Inferior parietal cortex (tissue), 1 donor: ENCODE measurements around the gene WNT7A.
"Not testable (repeated sequence)": the region's sequence is repeated elsewhere in the genome, so short reads cannot be mapped to it uniquely, and the experiment has no call there.

Experiments
- DNase-seq: peaks from one replicate; pipeline ENCODE4 v3.0.0-alpha.2; 2016; ENCODE audit errors: extremely low spot score

The WNT7A gene

DNA sequence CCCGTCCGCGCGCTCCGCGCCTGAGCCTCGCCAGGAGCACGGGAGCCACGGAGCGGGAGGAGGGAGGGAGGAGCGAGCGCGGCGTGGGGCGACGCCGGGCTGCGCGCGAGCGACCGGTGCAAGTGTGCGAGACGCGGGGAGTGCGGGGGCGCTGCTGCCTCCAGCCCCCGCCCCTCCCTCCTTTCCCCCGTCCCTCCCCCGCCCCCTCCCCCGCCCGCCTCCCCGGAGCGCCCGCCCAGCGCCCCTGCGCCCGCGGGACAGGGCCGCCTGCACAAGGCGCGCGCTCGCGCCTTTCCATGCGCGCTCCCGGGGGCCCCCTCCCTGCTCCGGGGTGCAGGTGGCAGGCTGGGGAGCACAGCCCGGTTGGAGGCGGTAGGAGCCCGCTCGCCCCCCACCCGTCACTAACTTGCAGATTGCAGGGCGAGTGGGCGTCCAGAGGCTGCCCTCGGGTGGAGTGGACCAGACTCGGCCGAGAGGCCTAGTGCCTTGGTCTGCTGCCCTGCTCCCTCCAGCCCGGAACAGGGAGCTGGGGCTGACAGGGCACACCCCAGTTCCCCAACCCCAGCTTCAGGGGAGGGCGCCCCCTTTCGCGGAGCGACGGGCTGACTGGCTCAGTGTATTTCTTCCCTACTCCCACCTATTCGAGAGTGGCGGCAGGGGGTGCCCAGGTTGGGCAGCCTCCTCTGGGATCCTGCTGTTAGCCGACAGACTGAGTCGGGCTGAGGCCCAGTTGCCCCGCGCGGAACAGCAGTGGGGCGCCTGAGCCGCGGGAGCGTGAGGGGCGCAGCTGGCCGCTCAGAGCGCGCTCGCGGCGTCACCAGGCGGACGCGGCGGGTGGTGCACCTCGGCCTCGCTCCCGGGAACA, at the start of gene WNT7A:
TSS of gene WNT7A (minus strand) at position 126 of the 865 bp plus-strand sequence. CDS start 255 bp downstream, outside the sequence.
- no peak for DNase-seq

DNA sequence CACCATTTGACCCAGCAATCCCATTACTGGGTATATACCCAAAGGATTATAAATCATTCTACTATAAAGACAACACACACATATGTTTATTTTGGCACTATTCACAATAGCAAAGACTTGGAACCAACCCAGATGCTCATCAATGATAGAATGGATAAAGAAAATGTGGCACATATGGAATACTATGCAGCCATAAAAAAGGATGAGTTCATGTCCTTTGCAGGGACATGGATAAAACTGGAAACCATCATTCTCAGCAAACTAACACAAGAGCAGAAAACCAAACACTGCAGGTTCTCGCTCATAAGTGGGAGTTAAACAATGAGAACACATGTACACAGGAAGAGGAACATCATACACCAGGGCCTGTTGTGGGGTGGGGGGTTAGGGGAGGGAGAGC, 48.9 kb upstream of the WNT7A start:
- not testable (repeated sequence) for DNase-seq

GRCh38 chr3:13927295-13927694, 47.4 kb upstream of the WNT7A start:
- no peak for DNase-seq

DNA sequence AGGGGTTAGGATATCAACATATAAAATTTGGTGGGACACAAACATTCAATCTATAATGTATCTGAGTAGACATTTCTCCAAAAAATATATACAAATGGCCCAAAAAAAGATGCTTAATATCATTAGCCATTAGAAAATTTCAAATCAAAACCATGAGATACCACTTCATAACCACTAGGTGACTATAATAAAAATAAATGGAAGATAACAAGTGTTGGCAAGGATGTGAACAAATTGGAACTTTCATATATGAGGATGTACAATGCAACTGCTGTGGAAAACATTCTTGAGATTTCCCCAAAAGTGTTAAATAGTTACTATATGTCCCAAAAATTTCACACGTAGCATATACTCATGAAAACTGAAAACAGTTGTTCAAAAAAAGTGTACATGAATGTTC, 36.5 kb upstream of the WNT7A start:
- DNase-seq = no peak

GRCh38 chr3:13902648-13903238, 22.9 kb upstream of the WNT7A start:
- DNase-seq = no peak

DNA sequence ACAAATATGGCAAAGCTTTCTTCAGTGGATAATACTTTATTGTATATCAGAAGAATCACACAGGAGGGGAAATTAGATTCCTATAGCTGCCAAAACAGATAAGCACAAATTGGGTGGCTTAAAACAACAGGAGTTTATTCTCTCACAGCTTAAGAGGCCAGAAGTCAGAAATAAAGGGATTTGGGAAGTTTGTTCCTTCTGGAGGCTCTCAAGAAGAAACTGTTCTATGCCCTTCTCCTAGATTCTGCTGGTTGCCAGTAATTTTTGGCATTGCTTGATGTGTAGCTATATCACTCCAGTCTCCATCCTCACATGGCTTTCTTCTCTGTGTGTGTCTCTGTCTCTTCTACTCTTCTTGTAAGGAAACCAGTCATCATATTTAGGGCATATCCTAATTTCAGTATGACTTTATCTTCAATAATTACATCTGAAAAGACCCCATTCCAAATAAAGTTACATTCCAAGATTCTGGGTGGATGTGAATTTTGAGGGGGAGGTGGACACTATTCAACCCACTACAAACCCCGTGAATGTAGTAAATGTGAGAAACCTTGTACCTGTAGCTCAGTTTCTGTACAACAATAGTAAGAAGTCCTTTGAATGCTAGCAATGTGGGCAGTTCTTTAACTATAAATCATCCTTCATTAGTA, 22.2 kb upstream of the WNT7A start:
- DNase-seq = no peak

- no peak for DNase-seq
Observed at GRCh38 chr3:13898346-13898745, 18.5 kb upstream of the WNT7A start.

DNA sequence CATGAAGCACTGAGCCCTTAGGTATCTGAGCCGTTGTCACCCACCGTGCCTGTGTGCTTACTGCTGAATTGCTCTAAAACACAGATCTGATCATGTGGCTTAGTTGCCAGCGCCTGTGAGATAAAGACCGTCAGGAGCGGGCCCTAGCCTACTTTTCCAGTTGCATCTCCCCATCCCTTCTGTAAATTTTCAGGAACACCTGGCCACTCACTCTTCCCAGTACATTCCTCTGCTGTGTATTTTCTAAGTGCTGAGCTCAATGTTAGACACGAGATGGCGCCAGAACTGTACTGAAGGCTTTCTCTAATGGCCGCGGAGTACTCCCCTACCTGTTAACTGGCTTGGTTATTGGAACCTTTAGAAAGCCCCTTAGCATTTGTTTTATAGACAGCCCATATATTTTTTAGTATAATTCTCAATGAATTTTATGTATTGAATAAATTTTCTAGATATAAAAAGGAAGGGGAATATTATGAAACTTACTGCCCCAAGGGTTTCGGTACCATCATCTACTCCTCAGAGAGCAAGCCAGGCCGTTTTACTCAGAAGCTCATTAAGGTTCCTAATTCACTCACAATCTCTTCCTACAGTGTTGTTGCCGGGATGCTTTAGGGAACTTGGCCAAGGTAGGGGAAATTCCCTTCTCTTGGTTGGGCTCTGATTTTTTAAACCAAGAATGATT, 16.7 kb upstream of the WNT7A start:
- DNase-seq = peak; percentile 78

GRCh38 chr3:13895155-13896105, 15.6 kb upstream of the WNT7A start:
- peak; percentile 88 for DNase-seq

GRCh38 chr3:13894807-13895154, 14.9 kb upstream of the WNT7A start:
- DNase-seq = no peak

DNA sequence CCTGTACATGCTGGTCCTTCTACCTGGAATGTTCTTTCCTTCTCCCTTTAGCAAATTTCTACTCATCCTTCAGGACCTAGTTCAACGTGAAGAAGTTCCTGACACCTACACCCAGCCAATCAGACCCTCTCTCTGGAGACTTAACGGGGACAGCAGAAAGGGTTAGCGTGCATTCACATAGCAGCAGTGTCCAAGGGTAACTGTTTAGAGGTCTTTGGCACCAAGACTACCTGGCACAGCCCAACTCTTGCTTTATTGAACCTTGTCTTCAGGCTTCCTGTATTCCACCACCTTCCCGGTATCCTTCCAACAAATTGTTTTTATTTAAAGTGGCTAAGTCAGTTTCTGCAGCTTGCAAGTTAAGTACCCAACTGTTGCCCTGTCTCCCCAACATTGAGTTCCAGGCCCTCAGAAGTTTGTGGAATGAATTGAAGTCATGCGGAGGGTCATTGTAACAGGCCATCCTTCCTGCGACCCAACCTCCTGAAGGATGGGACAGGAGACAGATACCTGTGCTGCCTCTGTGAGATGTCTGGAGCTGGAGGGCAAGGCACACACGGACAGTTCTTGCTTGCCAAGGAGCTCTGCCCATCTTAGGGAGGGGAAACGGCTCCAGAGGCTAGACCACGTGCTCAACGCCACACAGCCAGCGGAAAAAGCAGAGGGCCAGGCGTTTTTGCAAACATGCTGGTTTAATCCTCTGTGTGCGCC, 14.4 kb upstream of the WNT7A start:
- DNase-seq = no peak

GRCh38 chr3:13892304-13892703, 12.4 kb upstream of the WNT7A start:
- no peak for DNase-seq

- DNase-seq = no peak
Observed at GRCh38 chr3:13891492-13892073, 11.7 kb upstream of the WNT7A start.

- DNase-seq = no peak
Observed at GRCh38 chr3:13891017-13891392, 11.1 kb upstream of the WNT7A start.

- no peak for DNase-seq
Observed at GRCh38 chr3:13890377-13891016, 10.6 kb upstream of the WNT7A start.

DNA sequence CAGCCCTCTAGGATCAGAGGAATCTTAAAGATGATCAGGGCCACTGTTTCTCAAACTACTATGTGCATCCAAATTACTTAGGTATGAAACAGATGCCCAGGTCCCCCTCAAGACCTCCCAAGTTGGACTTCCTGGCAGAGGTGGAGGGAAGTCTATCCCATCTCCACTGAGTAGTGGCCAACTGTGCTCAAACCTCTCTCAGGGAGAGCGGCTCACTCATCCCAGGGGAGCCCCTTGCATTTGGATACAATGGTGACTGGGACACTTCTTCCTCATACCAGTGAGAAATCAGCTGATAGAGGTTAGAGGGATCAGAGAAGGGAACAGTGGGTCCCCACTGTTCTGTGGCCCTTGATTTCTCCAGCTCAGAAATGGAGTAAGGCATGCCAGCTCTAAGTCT, 8.7 kb upstream of the WNT7A start:
- DNase-seq = no peak

- no peak for DNase-seq
Observed at GRCh38 chr3:13887495-13888300, 7.8 kb upstream of the WNT7A start.

DNA sequence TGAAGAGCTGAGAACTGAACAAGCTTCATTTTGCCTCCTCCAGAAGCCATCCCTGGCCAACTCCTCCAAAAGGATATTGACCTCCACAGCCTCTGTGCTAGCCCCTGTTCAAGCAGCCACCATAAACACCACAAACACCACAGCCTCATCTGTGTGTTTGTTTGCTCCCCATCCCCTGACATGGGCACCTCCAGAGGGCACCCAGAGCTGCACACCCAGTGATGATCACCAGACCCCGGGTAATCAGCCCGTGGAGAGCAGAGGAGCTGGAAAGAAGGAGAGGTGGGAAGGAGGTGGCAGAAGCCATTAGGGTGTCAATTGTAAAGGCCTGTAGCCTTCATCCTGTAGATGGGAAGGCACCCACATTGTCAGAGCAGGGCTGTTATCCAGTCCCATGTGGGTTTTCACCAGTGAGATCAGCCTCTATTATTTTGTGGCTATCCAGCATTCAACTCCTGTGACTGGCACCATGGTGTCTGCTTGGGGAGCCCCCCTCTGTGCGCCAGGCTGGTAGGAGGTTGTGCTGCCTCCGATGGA, 6.8 kb upstream of the WNT7A start:
- no peak for DNase-seq

- no peak for DNase-seq
Observed at GRCh38 chr3:13885704-13886010, 5.8 kb upstream of the WNT7A start.
